ENCODE data around the gene BAHCC1. TPM values are rescaled to one million over a fixed set of nuclear protein-coding genes. Genes with fewer than 3 reads are reported as not detected.

The BAHCC1 gene
- total RNA-seq, 1 donor: 11.2 TPM

- peaks cover 30% of the 10 kb centered on the region for H4K20me1 ChIP-seq (ENCODE audit: insufficient read depth, low read length)
- peaks cover 41% of the 10 kb centered on the region for H3K79me2 ChIP-seq (ENCODE audit: insufficient read depth, low read length)
- TF ChIP-seq CTCF (IDR thresholded peaks at IDR 0.05; ENCODE audit: extremely low read depth, low read depth, low read length): no peak
- H3K27ac ChIP-seq (ENCODE audit: low read depth, low read length): no peak overlapping the region
- H3K4me2 ChIP-seq (ENCODE audit: insufficient read depth, low read length): no peak overlapping the region
- H3K9me3 ChIP-seq (ENCODE audit: low read depth, low read length): no peaks in the 10 kb centered on the region
- no peak overlapping the region for H2AFZ ChIP-seq (ENCODE audit: low read length)
- H3K36me3 ChIP-seq (ENCODE audit: insufficient read depth, low read length): no peaks in the 10 kb centered on the region
- H3K4me3 ChIP-seq (ENCODE audit: insufficient read depth, low read length): no peak overlapping the region
- no peaks in the 10 kb centered on the region for H3K27me3 ChIP-seq (ENCODE audit: insufficient read depth, low read length)
- no peak for DNase-seq (ENCODE audit: insufficient read length, low spot score, missing footprints)
- H3K4me1 ChIP-seq (ENCODE audit: insufficient read depth, low read length): peaks cover 46% of the 10 kb centered on the region
Measured at GRCh38 chr17:81406117-81406953, 11.1 kb downstream of the BAHCC1 start.

- H3K4me2 ChIP-seq (ENCODE audit: insufficient read depth, low read length): no peak overlapping the region
- H4K20me1 ChIP-seq (ENCODE audit: insufficient read depth, low read length): peaks cover 33% of the 10 kb centered on the region
- peaks cover 30% of the 10 kb centered on the region for H3K4me1 ChIP-seq (ENCODE audit: insufficient read depth, low read length)
- no peak overlapping the region for H3K4me3 ChIP-seq (ENCODE audit: insufficient read depth, low read length)
- no peak for TF ChIP-seq CTCF (IDR thresholded peaks at IDR 0.05; ENCODE audit: extremely low read depth, low read depth, low read length)
- H3K79me2 ChIP-seq (ENCODE audit: insufficient read depth, low read length): peaks cover 24% of the 10 kb centered on the region
- H2AFZ ChIP-seq (ENCODE audit: low read length): no peak overlapping the region
- H3K9me3 ChIP-seq (ENCODE audit: low read depth, low read length): no peaks in the 10 kb centered on the region
- H3K27ac ChIP-seq (ENCODE audit: low read depth, low read length): no peak overlapping the region
- H3K27me3 ChIP-seq (ENCODE audit: insufficient read depth, low read length): no peaks in the 10 kb centered on the region
- no peaks in the 10 kb centered on the region for H3K36me3 ChIP-seq (ENCODE audit: insufficient read depth, low read length)
- no peak for DNase-seq (ENCODE audit: insufficient read length, low spot score, missing footprints)
Measured at GRCh38 chr17:81408049-81408448, 12.8 kb downstream of the BAHCC1 start.

- TF ChIP-seq CTCF (IDR thresholded peaks at IDR 0.05; ENCODE audit: extremely low read depth, low read depth, low read length): no peak
- H2AFZ ChIP-seq (ENCODE audit: low read length): no peak overlapping the region
Measured at GRCh38 chr17:81409190-81409935, 14.1 kb downstream of the BAHCC1 start.

GRCh38 chr17:81410852-81411251 lies 15.6 kb downstream of the BAHCC1 start:
- H3K79me2 ChIP-seq (ENCODE audit: insufficient read depth, low read length): peaks cover 6% of the 10 kb centered on the region
- no peak overlapping the region for H3K4me3 ChIP-seq (ENCODE audit: insufficient read depth, low read length)
- no peak overlapping the region for H3K4me2 ChIP-seq (ENCODE audit: insufficient read depth, low read length)
- H3K9me3 ChIP-seq (ENCODE audit: low read depth, low read length): no peaks in the 10 kb centered on the region
- no peaks in the 10 kb centered on the region for H3K27me3 ChIP-seq (ENCODE audit: insufficient read depth, low read length)
- H3K4me1 ChIP-seq (ENCODE audit: insufficient read depth, low read length): peaks cover 2% of the 10 kb centered on the region
- no peaks in the 10 kb centered on the region for H3K36me3 ChIP-seq (ENCODE audit: insufficient read depth, low read length)
- no peak overlapping the region for H3K27ac ChIP-seq (ENCODE audit: low read depth, low read length)
- no peak for TF ChIP-seq CTCF (IDR thresholded peaks at IDR 0.05; ENCODE audit: extremely low read depth, low read depth, low read length)
- no peak for DNase-seq (ENCODE audit: insufficient read length, low spot score, missing footprints)
- H2AFZ ChIP-seq (ENCODE audit: low read length): no peak overlapping the region
- peaks cover 30% of the 10 kb centered on the region for H4K20me1 ChIP-seq (ENCODE audit: insufficient read depth, low read length)

More at GRCh38 chr17:81409190-81409935, 14.1 kb downstream of the BAHCC1 start:
- no peak overlapping the region for H3K4me3 ChIP-seq (ENCODE audit: insufficient read depth, low read length)
- H3K27me3 ChIP-seq (ENCODE audit: insufficient read depth, low read length): no peaks in the 10 kb centered on the region
- peaks cover 17% of the 10 kb centered on the region for H3K4me1 ChIP-seq (ENCODE audit: insufficient read depth, low read length)
- no peaks in the 10 kb centered on the region for H3K9me3 ChIP-seq (ENCODE audit: low read depth, low read length)
- peaks cover 17% of the 10 kb centered on the region for H3K79me2 ChIP-seq (ENCODE audit: insufficient read depth, low read length)
- peaks cover 37% of the 10 kb centered on the region for H4K20me1 ChIP-seq (ENCODE audit: insufficient read depth, low read length)
- H3K36me3 ChIP-seq (ENCODE audit: insufficient read depth, low read length): no peaks in the 10 kb centered on the region
- no peak for DNase-seq (ENCODE audit: insufficient read length, low spot score, missing footprints)
- H3K27ac ChIP-seq (ENCODE audit: low read depth, low read length): no peak overlapping the region
- H3K4me2 ChIP-seq (ENCODE audit: insufficient read depth, low read length): no peak overlapping the region

All from osteoblast (primary cell).